ENCODE results near the gene WRAP53.
A peak's percentile ranks its signal among the peaks of the same experiment; 100 is the strongest.
"Not testable (repeated sequence)": the region's sequence is repeated elsewhere in the genome, so short reads cannot be mapped to it uniquely, and the experiment has no call there.

The WRAP53 gene

GRCh38 chr17:7687908-7688807, at the start of gene WRAP53:
Gene WRAP53, plus strand, starts transcription at chr17:7688477. Its CDS starts 172 bp downstream, at chr17:7688649.
- no peaks in the 10 kb centered on the region for H3K9me3 ChIP-seq (ENCODE audit: control insufficient read depth, insufficient read depth, low read length)
- H3K27me3 ChIP-seq (ENCODE audit: control insufficient read depth, insufficient read depth, low read length), result no peaks in the 10 kb centered on the region
- H3K4me1 ChIP-seq (ENCODE audit: control insufficient read depth, insufficient read depth, low read length), result no peaks in the 10 kb centered on the region
- peak; percentile 97 for DNase-seq (ENCODE audit: low read depth, low spot score)
- no CpG with 5 or more reads among the region's 51 CpGs for WGBS (ENCODE audit: insufficient coverage, insufficient read length)
- H3K27ac ChIP-seq (ENCODE audit: low read length), result no peak within 1 kb of the TSS
- no peaks in the 10 kb centered on the region for H3K36me3 ChIP-seq (ENCODE audit: control insufficient read depth, insufficient read depth, low read length)
- H3K4me3 ChIP-seq (ENCODE audit: low read length), result peak within 1 kb of the TSS; percentile 82

DNA sequence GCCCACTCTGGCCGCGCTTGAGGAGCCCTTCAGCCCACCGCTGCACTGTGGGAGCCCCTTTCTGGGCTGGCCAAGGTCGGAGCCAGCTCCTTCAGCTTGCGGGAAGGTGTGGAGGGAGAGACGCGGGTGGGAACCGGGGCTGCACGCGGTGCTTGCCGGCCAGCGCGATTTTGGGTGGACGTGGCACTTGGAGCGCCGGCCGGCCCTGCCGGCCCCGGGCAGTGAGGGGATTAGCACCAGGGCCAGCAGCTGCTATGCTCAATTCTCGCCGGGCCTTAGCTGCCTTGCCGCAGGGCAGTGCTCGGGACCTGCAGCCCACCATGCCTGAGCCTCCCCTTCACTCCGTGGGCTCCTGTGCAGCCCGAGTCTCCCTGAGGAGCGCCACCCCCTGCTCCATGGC, 47.5 kb upstream of the WRAP53 start:
- WGBS (ENCODE audit: insufficient coverage, insufficient read length), result no CpG with 5 or more reads among the region's 26 CpGs
- no peaks in the 10 kb centered on the region for H3K27me3 ChIP-seq (ENCODE audit: control insufficient read depth, insufficient read depth, low read length)
- peaks cover 4% of the 10 kb centered on the region for H3K4me1 ChIP-seq (ENCODE audit: control insufficient read depth, insufficient read depth, low read length)
- H3K27ac ChIP-seq (ENCODE audit: low read length), result no peak overlapping the region
- DNase-seq (ENCODE audit: low read depth, low spot score), result no peak
- no peaks in the 10 kb centered on the region for H3K9me3 ChIP-seq (ENCODE audit: control insufficient read depth, insufficient read depth, low read length)
- H3K4me3 ChIP-seq (ENCODE audit: low read length), result no peak overlapping the region
- H3K36me3 ChIP-seq (ENCODE audit: control insufficient read depth, insufficient read depth, low read length), result no peaks in the 10 kb centered on the region

GRCh38 chr17:7641635-7642034, 46.6 kb upstream of the WRAP53 start:
- not testable (repeated sequence) for H3K9me3 ChIP-seq (ENCODE audit: control insufficient read depth, insufficient read depth, low read length); H3K4me3 ChIP-seq (ENCODE audit: low read length); DNase-seq (ENCODE audit: low read depth, low spot score)

GRCh38 chr17:7644775-7645174, 43.5 kb upstream of the WRAP53 start:
- Histone ChIP-seq H3K27me3 (ENCODE audit: control insufficient read depth, insufficient read depth, low read length) (no peaks in the 10 kb centered on the region), H3K36me3 (ENCODE audit: control insufficient read depth, insufficient read depth, low read length) (no peaks in the 10 kb centered on the region), H3K9me3 (ENCODE audit: control insufficient read depth, insufficient read depth, low read length) (no peaks in the 10 kb centered on the region), H3K27ac (ENCODE audit: low read length) (no peak overlapping the region), H3K4me1 (ENCODE audit: control insufficient read depth, insufficient read depth, low read length) (no peaks in the 10 kb centered on the region; the same call in 1 of the 2 replicates), H3K4me3 (ENCODE audit: low read length) (no peak overlapping the region)
- no CpG with 5 or more reads among the region's 4 CpGs for WGBS (ENCODE audit: insufficient coverage, insufficient read length)
- no peak for DNase-seq (ENCODE audit: low read depth, low spot score)

More at GRCh38 chr17:7641635-7642034, 46.6 kb upstream of the WRAP53 start:
- not testable (repeated sequence) for H3K4me1 ChIP-seq (ENCODE audit: control insufficient read depth, insufficient read depth, low read length); H3K36me3 ChIP-seq (ENCODE audit: control insufficient read depth, insufficient read depth, low read length); H3K27ac ChIP-seq (ENCODE audit: low read length); H3K27me3 ChIP-seq (ENCODE audit: control insufficient read depth, insufficient read depth, low read length)
- WGBS (ENCODE audit: insufficient coverage, insufficient read length), result no CpG with 5 or more reads among the region's 7 CpGs

DNA sequence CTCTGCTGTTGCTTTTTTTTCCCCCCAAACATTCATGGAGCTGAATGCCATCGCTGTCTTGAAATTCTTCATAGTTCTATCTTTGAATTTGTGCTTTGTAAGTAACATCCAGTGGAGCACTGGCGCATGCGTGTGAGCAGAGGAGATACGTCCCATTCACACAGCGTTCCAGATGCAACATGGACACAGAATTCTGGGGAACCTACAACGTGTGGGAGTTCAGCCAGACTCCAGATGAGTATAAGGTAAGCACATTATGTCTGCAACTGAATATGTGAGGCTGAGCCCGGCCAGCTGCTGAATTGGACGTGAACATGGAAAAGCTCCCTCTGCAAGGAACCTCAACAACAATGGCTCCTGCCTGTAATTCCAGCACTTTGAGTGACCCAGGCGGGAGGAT, 41.8 kb upstream of the WRAP53 start:
- DNase-seq (ENCODE audit: low read depth, low spot score), result no peak
- WGBS (ENCODE audit: insufficient coverage, insufficient read length), result no CpG with 5 or more reads among the region's 9 CpGs

DNA sequence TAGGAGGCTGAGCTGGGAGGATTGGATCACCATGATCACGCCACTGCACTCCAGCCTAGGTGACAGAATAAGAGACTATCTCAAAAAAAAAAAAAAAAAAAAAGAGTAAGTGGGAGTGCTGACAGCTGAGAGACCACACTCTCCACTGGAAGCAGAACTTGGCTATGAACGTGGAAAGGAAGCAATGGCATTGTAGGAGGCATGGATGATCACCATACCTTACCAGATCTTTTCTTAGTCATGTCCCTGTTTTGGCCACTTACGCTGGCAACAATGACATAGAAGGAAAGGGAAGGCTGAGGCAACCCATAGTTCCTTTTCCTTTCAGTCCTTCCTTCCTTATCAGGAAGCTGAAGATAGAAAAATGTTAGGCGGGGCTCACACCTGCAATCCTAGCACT, 41.3 kb upstream of the WRAP53 start:
- Histone ChIP-seq H3K4me1 (ENCODE audit: control insufficient read depth, insufficient read depth, low read length) (no peaks in the 10 kb centered on the region; the same call in 1 of the 2 replicates), H3K36me3 (ENCODE audit: control insufficient read depth, insufficient read depth, low read length) (no peaks in the 10 kb centered on the region), H3K9me3 (ENCODE audit: control insufficient read depth, insufficient read depth, low read length) (no peaks in the 10 kb centered on the region), H3K4me3 (ENCODE audit: low read length) (no peak overlapping the region), H3K27ac (ENCODE audit: low read length) (no peak overlapping the region), H3K27me3 (ENCODE audit: control insufficient read depth, insufficient read depth, low read length) (no peaks in the 10 kb centered on the region)
- no peak for DNase-seq (ENCODE audit: low read depth, low spot score)
- no CpG with 5 or more reads among the region's 4 CpGs for WGBS (ENCODE audit: insufficient coverage, insufficient read length)

More for the DNA sequence above, 41.8 kb upstream of the WRAP53 start:
- H3K9me3 ChIP-seq (ENCODE audit: control insufficient read depth, insufficient read depth, low read length), result no peaks in the 10 kb centered on the region
- H3K36me3 ChIP-seq (ENCODE audit: control insufficient read depth, insufficient read depth, low read length), result no peaks in the 10 kb centered on the region
- H3K4me1 ChIP-seq (ENCODE audit: control insufficient read depth, insufficient read depth, low read length), result no peaks in the 10 kb centered on the region; the same call in 1 of the 2 replicates
- no peaks in the 10 kb centered on the region for H3K27me3 ChIP-seq (ENCODE audit: control insufficient read depth, insufficient read depth, low read length)
- no peak overlapping the region for H3K4me3 ChIP-seq (ENCODE audit: low read length)
- H3K27ac ChIP-seq (ENCODE audit: low read length), result no peak overlapping the region

DNA sequence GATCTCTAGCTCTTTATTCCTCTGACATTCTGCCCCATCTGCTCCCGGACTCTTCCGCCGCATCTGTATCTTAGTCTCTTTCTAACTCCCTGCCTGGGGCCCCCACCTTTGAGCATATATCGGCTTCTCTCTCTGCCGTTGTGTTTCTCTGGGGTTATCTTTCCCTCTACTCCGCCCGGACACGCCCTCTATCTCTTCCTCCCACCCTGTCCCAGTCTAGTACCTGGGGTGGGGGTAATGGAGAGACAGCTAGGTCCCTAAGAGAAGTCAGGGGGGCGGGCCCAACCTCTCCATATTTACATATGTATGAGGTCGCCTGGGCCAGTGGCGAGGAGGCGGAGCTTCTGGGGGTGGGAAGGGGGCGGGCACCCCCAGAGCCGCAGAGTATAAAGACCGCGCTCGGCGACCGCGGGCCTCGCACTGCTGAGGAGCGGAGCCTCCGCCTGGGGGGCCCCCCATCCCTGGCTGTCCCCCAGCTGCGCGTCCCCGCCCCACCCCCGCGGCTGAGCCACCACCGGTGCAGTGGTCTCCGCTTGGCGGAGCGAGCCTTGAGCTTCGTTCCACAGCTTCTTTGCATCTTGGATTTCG, 37.7 kb upstream of the WRAP53 start, which contains the start of gene ATP1B2:
TSS of gene ATP1B2 (plus strand) at position 418 of the 588 bp plus-strand sequence. CDS start 593 bp downstream, outside the sequence.
- Histone ChIP-seq H3K27me3 (ENCODE audit: control insufficient read depth, insufficient read depth, low read length) (no peaks in the 10 kb centered on the region; the same call in 1 of the 2 replicates), H3K27ac (ENCODE audit: low read length) (no peak within 1 kb of the TSS), H3K9me3 (ENCODE audit: control insufficient read depth, insufficient read depth, low read length) (no peaks in the 10 kb centered on the region), H3K4me3 (ENCODE audit: low read length) (peak within 1 kb of the TSS; percentile 20; the same call in 1 of the 2 replicates), H3K36me3 (ENCODE audit: control insufficient read depth, insufficient read depth, low read length) (no peaks in the 10 kb centered on the region), H3K4me1 (ENCODE audit: control insufficient read depth, insufficient read depth, low read length) (no peaks in the 10 kb centered on the region; the same call in 1 of the 2 replicates)
- DNase-seq (ENCODE audit: low read depth, low spot score), result peak; percentile 83
- WGBS (ENCODE audit: insufficient coverage, insufficient read length), result no CpG with 5 or more reads among the region's 34 CpGs

GRCh38 chr17:7651097-7651664, 37.1 kb upstream of the WRAP53 start:
- Histone ChIP-seq H3K36me3 (ENCODE audit: control insufficient read depth, insufficient read depth, low read length) (no peaks in the 10 kb centered on the region), H3K4me1 (ENCODE audit: control insufficient read depth, insufficient read depth, low read length) (peaks cover under 1% of the 10 kb centered on the region), H3K9me3 (ENCODE audit: control insufficient read depth, insufficient read depth, low read length) (no peaks in the 10 kb centered on the region), H3K4me3 (ENCODE audit: low read length) (peak overlapping the region; percentile 20; the same call in 1 of the 2 replicates), H3K27me3 (ENCODE audit: control insufficient read depth, insufficient read depth, low read length) (no peaks in the 10 kb centered on the region; the same call in 1 of the 2 replicates), H3K27ac (ENCODE audit: low read length) (no peak overlapping the region)
- no peak for DNase-seq (ENCODE audit: low read depth, low spot score)
- WGBS (ENCODE audit: insufficient coverage, insufficient read length), result no CpG with 5 or more reads among the region's 45 CpGs

GRCh38 chr17:7651665-7652387, 36.5 kb upstream of the WRAP53 start:
- Histone ChIP-seq H3K27me3 (ENCODE audit: control insufficient read depth, insufficient read depth, low read length) (no peaks in the 10 kb centered on the region; the same call in 1 of the 2 replicates), H3K9me3 (ENCODE audit: control insufficient read depth, insufficient read depth, low read length) (no peaks in the 10 kb centered on the region), H3K36me3 (ENCODE audit: control insufficient read depth, insufficient read depth, low read length) (no peaks in the 10 kb centered on the region), H3K27ac (ENCODE audit: low read length) (no peak overlapping the region), H3K4me1 (ENCODE audit: control insufficient read depth, insufficient read depth, low read length) (peaks cover 5% of the 10 kb centered on the region), H3K4me3 (ENCODE audit: low read length) (peak overlapping the region; percentile 20; the same call in 1 of the 2 replicates)
- WGBS (ENCODE audit: insufficient coverage, insufficient read length), result no CpG with 5 or more reads among the region's 54 CpGs
- DNase-seq (ENCODE audit: low read depth, low spot score), result no peak

Data from iPS DF 6.9 (cell line).